ENCODE measurements around the gene RAB30.

RAB30 gene

GRCh38 chr11:82981852-82982251 lies 89.8 kb downstream of the RAB30 start:
- Histone ChIP-seq H3K27ac (ENCODE audit: extremely low read depth, low read depth, low read length) (no peak overlapping the region), H3K4me1 (ENCODE audit: control insufficient read depth, insufficient read depth, low read length) (no peaks in the 10 kb centered on the region), H3K4me3 (ENCODE audit: low read depth, low read length) (no peak overlapping the region), H3K9me3 (ENCODE audit: control insufficient read depth, insufficient read depth, low read depth, low read length) (no peaks in the 10 kb centered on the region), H3K36me3 (ENCODE audit: control insufficient read depth in 2 of 2, insufficient read depth in 1 of 2, low read length in 2 of 2) (peaks cover 0 to 2% of the 10 kb centered on the region in 2 experiments; a peak in 1 of 3 replicates)
- ChIA-PET CTCF (interaction anchor here (0.6 to 1.2 kb wide), 2 partner anchors 8 to 54 kb away, joined by 3 read pairs; no protein-coding TSS in a partner anchor), POLR2A (no interaction called here)
- no peak for TF ChIP-seq ZNF629 (tag by site-specific recombination; IDR thresholded peaks at IDR 0.05)
- no peak for TF ChIP-seq PATZ1 (tag by site-specific recombination; IDR thresholded peaks at IDR 0.05)
- no peak for TF ChIP-seq ZNF112 (tag by site-specific recombination; IDR thresholded peaks at IDR 0.05)
- TF ChIP-seq ZNF211 (tag by site-specific recombination; IDR thresholded peaks at IDR 0.05; ENCODE audit: low read depth): no peak
- TF ChIP-seq BCL6B (tag by site-specific recombination; IDR thresholded peaks at IDR 0.05): no peak
- TF ChIP-seq ZNF391 (tag by site-specific recombination; IDR thresholded peaks at IDR 0.05; ENCODE audit: borderline replicate concordance, low read depth): no peak
- TF ChIP-seq ZNF148 (tag by site-specific recombination; IDR thresholded peaks at IDR 0.05; ENCODE audit: borderline replicate concordance): no peak
- no peak for TF ChIP-seq ZNF274 (IDR thresholded peaks at IDR 0.05; ENCODE audit: low read length)
- TF ChIP-seq ZNF274 (tag by site-specific recombination; IDR thresholded peaks at IDR 0.05; ENCODE audit: borderline replicate concordance): no peak
- no peak for TF ChIP-seq ZNF394 (tag by site-specific recombination; IDR thresholded peaks at IDR 0.05; ENCODE audit: borderline replicate concordance)
- no peak for TF ChIP-seq ZNF146 (tag by site-specific recombination; IDR thresholded peaks at IDR 0.05)
- no peak for TF ChIP-seq PRDM4 (tag by site-specific recombination; IDR thresholded peaks at IDR 0.05)
- TF ChIP-seq ZBTB10 (tag by site-specific recombination; IDR thresholded peaks at IDR 0.05): no peak
- no peak for TF ChIP-seq ZNF24 (tag by site-specific recombination; IDR thresholded peaks at IDR 0.05)
- TF ChIP-seq MYNN (tag by site-specific recombination; IDR thresholded peaks at IDR 0.05; ENCODE audit: borderline replicate concordance): no peak
- no peak for TF ChIP-seq MEIS1 (CRISPR knock-in tag; IDR thresholded peaks at IDR 0.05; ENCODE audit: borderline replicate concordance)
- no peak for TF ChIP-seq ZNF221 (tag by site-specific recombination; IDR thresholded peaks at IDR 0.05; ENCODE audit: borderline replicate concordance)
- no peak for TF ChIP-seq ZNF280C (tag by site-specific recombination; IDR thresholded peaks at IDR 0.05)
- no peak for TF ChIP-seq ZBTB17 (tag by site-specific recombination; IDR thresholded peaks at IDR 0.05)
